Hepatocyte (in vitro differentiated cells): ENCODE data around the gene FAM107A.

ENCODE experiments used
- CTCF ChIP-seq: fragments of 200-600 bp; sonication (generic); IDR thresholded peaks from 2 replicates; pipeline ENCODE4 v1.5.1; 2016; ENCODE audit warnings: antibody characterized with exemption, mild to moderate bottlenecking; ENCODE audit not compliant: poor library complexity
- EZH2 ChIP-seq: fragments of 200-600 bp; sonication (generic); IDR thresholded peaks from 2 replicates; pipeline ENCODE4 v1.6.1; 2016; ENCODE audit warnings: antibody characterized with exemption, mild to moderate bottlenecking, borderline replicate concordance
- EZH2phosphoT487 ChIP-seq: fragments of 200-600 bp; sonication (generic); IDR thresholded peaks from one replicate; pipeline ENCODE4 v1.6.1; 2018; ENCODE audit warnings: antibody characterized with exemption, mild to moderate bottlenecking, low read depth, moderate library complexity; ENCODE audit not compliant: unreplicated experiment, severe bottlenecking

GRCh38 chr3:58588030-58588614 lies 10.9 kb upstream of the FAM107A start:
- TF ChIP-seq CTCF: no peak
- no peak for TF ChIP-seq EZH2phosphoT487
- TF ChIP-seq EZH2: no peak
